Pancreas (tissue), 10 donors: ENCODE data around the gene HTR1A. TPM values are rescaled to one million over a fixed set of nuclear protein-coding genes. Genes with fewer than 3 reads are reported as not detected.

ENCODE experiments used
- ATAC-seq, 4 donors: fragments of 200-7000 bp; cut with Tn5 transposase; one replicate each; pipeline versions ENCODE4 v1.8.0 to v1.9.1; 2020; ENCODE audit warnings: mild to moderate bottlenecking in 4 of 4, moderate library complexity in 4 of 4
- DNase-seq, 6 donors: peaks; one replicate each; pipeline ENCODE4 v3.0.0-alpha.2; 2020
- FAIRE-seq: peaks from 2 replicates; lab custom pipeline; 2012; peaks lifted over from hg19 to GRCh38; lab: Jason Lieb, UNC
- H3K27ac ChIP-seq, 4 donors: fragments of 200-600 bp; sonication (generic); 1 replicate in 3 of 4; 2 replicates in 1 of 4; pipeline versions ENCODE4 v1.5.0 to v1.8.0; 2020
- H3K27me3 ChIP-seq, 4 donors: fragments of 200-600 bp; one replicate each; pipeline ENCODE4 v1.8.0; 2021
- H3K36me3 ChIP-seq, 3 donors: fragments of 200-600 bp; sonication (generic) in 1 of 3; one replicate each; pipeline versions ENCODE4 v1.5.0 to v1.8.0; 2020 to 2021
- H3K4me1 ChIP-seq, 3 donors: fragments of 200-600 bp; one replicate each; pipeline ENCODE4 v1.8.0; 2021
- H3K4me3 ChIP-seq, 4 donors: fragments of 200-600 bp; sonication (generic) in 2 of 4; one replicate each; pipeline versions ENCODE4 v1.5.0 to v1.8.0; 2020 to 2021
- H3K9me3 ChIP-seq, 4 donors: fragments of 200-600 bp; one replicate each; pipeline ENCODE4 v1.8.0; 2021
- CTCF ChIP-seq, 4 donors: fragments of 200-600 bp; sonication (generic) in 3 of 4; IDR thresholded peaks; one replicate each; pipeline versions ENCODE4 v1.5.0 to v1.8.0; 2021; ENCODE audit warnings: antibody characterized with exemption in 4 of 4
- WGBS, 2 donors: extraction: QIAGEN DNeasy Blood & Tissue Kit; methylation state at CpG; one replicate each; pipeline ENCODE4 v1.1.7; 2013; 5-methylcytosine and 5-hydroxymethylcytosine counted together
- intact Hi-C, 3 donors: fragments of 100-400 bp; cut with DNase I; formaldehyde crosslinking; loops; one replicate each; pipeline versions ENCODE4 v1.11.1 to v1.14.2; 2022
- polyA plus RNA-seq, 2 donors: library from polyadenylated mRNA; stranded (reverse); fragments of 200-250 nt; gene quantifications; one replicate each; pipeline ENCODE4 v1.2.3, GENCODE V29; 2013
- total RNA-seq, 6 donors: library from RNA; stranded (reverse); fragmentation: NEBNext Ultra II Directional in 4 of 6; extraction: Animal tissue kit (Norgen Biotek cat#: 25700) in 4 of 6; gene quantifications; one replicate each; pipeline versions ENCODE4 v1.2.1 to v1.2.4, GENCODE V29; 2021 to 2023
- donor health status: healthy with polysubstance abuse.
- donor health status: DM: no; HTN: no; CAD: no; lungs with moderate emphysema.
- donor health status: DM: no; HTN: no; CAD: no.
- donor health status: control.
- donor health status: control.
- donor health status: Bipolar disorder and iron deficiency.
- donor health status: DM: yes; HTN: yes; CAD: no.
- donor health status: DM: no; HTN: no; CAD: no.
- donor health status: DM: no; HTN: no; CAD: no.
- donor health status: DM: yes; HTN: yes; CAD: no.

HTR1A gene
- total and polyA plus RNA-seq, 8 donors = not detected

GRCh38 chr5:63960646-63961045, 1.6 kb downstream of the HTR1A start:
- no peak for TF ChIP-seq CTCF (IDR thresholded peaks at IDR 0.05)
- DNase-seq (peak in 1 of 6 donors; percentile 41), FAIRE-seq (no peak), ATAC-seq (no peak)
- H3K4me3 ChIP-seq = no peak overlapping the region
- H3K27me3 ChIP-seq = peaks cover 0 to 25% (median 3%) of the 10 kb centered on the region in 4 donors
- H3K36me3 ChIP-seq = no peaks in the 10 kb centered on the region
- 6 to 13% methylated on average over 27 of the region's 27 CpGs for WGBS, 2 donors
- intact Hi-C loops = loop anchor here in 1 of 3 donors (5.0 kb wide), 1 partner anchor 558 kb away; no protein-coding TSS in a partner anchor
- H3K4me1 ChIP-seq = no peaks in the 10 kb centered on the region
- no peaks in the 10 kb centered on the region for H3K9me3 ChIP-seq
- H3K27ac ChIP-seq = no peak overlapping the region

GRCh38 chr5:63959177-63959982, 2.9 kb downstream of the HTR1A start:
- peak; percentile 85 to 99 (median 94) for ATAC-seq
- Histone ChIP-seq H3K27ac (no peak overlapping the region), H3K9me3 (no peaks in the 10 kb centered on the region), H3K27me3 (peaks cover 0 to 25% (median 3%) of the 10 kb centered on the region in 4 donors), H3K4me3 (peak overlapping the region in 1 of 4 donors; percentile 13), H3K4me1 (no peaks in the 10 kb centered on the region), H3K36me3 (no peaks in the 10 kb centered on the region)
- peak in 2 of 4 donors; percentile 13 for TF ChIP-seq CTCF (IDR thresholded peaks at IDR 0.05)
- FAIRE-seq = no peak
- intact Hi-C loops = loop anchor here in 1 of 3 donors (5.0 kb wide), 1 partner anchor 557 kb away; no protein-coding TSS in a partner anchor
- DNase-seq = peak; percentile 40 to 81 (median 61)
- 4% methylated on average over 44 of the region's 44 CpGs for WGBS, 2 donors

- no peak overlapping the region for H3K4me3 ChIP-seq
- no peak for TF ChIP-seq CTCF (IDR thresholded peaks at IDR 0.05)
- FAIRE-seq (no peak), DNase-seq (no peak), ATAC-seq (no peak)
- no peaks in the 10 kb centered on the region for H3K9me3 ChIP-seq
- no peaks in the 10 kb centered on the region for H3K36me3 ChIP-seq
- peaks cover 0 to 25% (median 3%) of the 10 kb centered on the region in 4 donors for H3K27me3 ChIP-seq
- WGBS, 2 donors = 58 to 62% methylated on average over 3 of the region's 3 CpGs
- no peak overlapping the region for H3K27ac ChIP-seq
- intact Hi-C loops = loop anchor here in 1 of 3 donors (5.0 kb wide), 1 partner anchor 556 kb away; no protein-coding TSS in a partner anchor
- no peaks in the 10 kb centered on the region for H3K4me1 ChIP-seq
Observed at GRCh38 chr5:63958654-63959053, 3.6 kb downstream of the HTR1A start.

GRCh38 chr5:63957617-63958016, 4.6 kb downstream of the HTR1A start:
- no peak for TF ChIP-seq CTCF (IDR thresholded peaks at IDR 0.05)
- Histone ChIP-seq H3K4me1 (no peaks in the 10 kb centered on the region), H3K9me3 (no peaks in the 10 kb centered on the region), H3K27ac (no peak overlapping the region), H3K4me3 (no peak overlapping the region), H3K36me3 (no peaks in the 10 kb centered on the region), H3K27me3 (peaks cover 0 to 22% (median 3%) of the 10 kb centered on the region in 4 donors)
- FAIRE-seq = no peak
- WGBS, 2 donors = 88 to 91% methylated on average over 2 of the region's 2 CpGs
- intact Hi-C loops = loop anchor here in 1 of 3 donors (5.0 kb wide), 1 partner anchor 555 kb away; no protein-coding TSS in a partner anchor
- ATAC-seq = no peak
- no peak for DNase-seq

- H3K27me3 ChIP-seq = no peaks in the 10 kb centered on the region
- DNase-seq = no peak
- no peaks in the 10 kb centered on the region for H3K4me1 ChIP-seq
- no peak overlapping the region for H3K4me3 ChIP-seq
- WGBS, 2 donors = 89% methylated on average over 3 of the region's 3 CpGs
- no peak for TF ChIP-seq CTCF (IDR thresholded peaks at IDR 0.05)
- no peaks in the 10 kb centered on the region for H3K36me3 ChIP-seq
- H3K27ac ChIP-seq = no peak overlapping the region
- no peak for ATAC-seq
- H3K9me3 ChIP-seq = no peaks in the 10 kb centered on the region
- no peak for FAIRE-seq
- intact Hi-C loops = no loop called here
Observed at GRCh38 chr5:63953217-63953616, 9.0 kb downstream of the HTR1A start.
